HepG2 (cell line): ENCODE results near the gene KIF1B. TPM values are rescaled to one million over a fixed set of nuclear protein-coding genes. Genes with fewer than 3 reads are reported as not detected.

Source experiments
- ATAC-seq: fragments of 200-7000 bp; cut with Tn5 transposase; 3 replicates; pipeline ENCODE4 v1.9.1; 2020; ENCODE audit warnings: mild to moderate bottlenecking, moderate library complexity
- BruUV-seq: library from RNA; stranded (reverse); fragments of 400-500 nt; replicated peaks from 2 replicates; lab custom pipeline; 2021; lab: Mats Ljungman, UMichigan
- CTCF ChIA-PET: fragments of 300-600 bp; formaldehyde crosslinking; extraction: SDS; loops from one replicate; lab custom pipeline; 2021; ENCODE audit warnings: low total read pairs, inconsistent platforms, low intra/inter-chr PET ratio; lab: Yijun Ruan, JAX
- POLR2A ChIA-PET: fragments of 350-600 bp; sonication (Branson Sonifier 250); formaldehyde crosslinking; loops from one replicate; lab custom pipeline; 2020; ENCODE audit warnings: antibody characterized with exemption, inconsistent platforms; lab: Yijun Ruan, JAX
- DNase-seq: peaks from one replicate; pipeline ENCODE4 v3.0.0-alpha.2; 2015; ENCODE audit warnings: low spot score
- FAIRE-seq: peaks from 3 replicates; lab custom pipeline; 2011; peaks lifted over from hg19 to GRCh38; lab: Jason Lieb, UNC
- H2AFZ ChIP-seq: one replicate; pipeline ENCODE4 v1.6.1; 2011; ENCODE audit warnings: low read length, inconsistent platforms
- H3K27ac ChIP-seq: fragments of 300-600 bp; 3 replicates; pipeline ENCODE4 v1.8.0; 2011; ENCODE audit warnings: mixed run types, mild to moderate bottlenecking, mixed read lengths, low read length, inconsistent platforms; ENCODE audit not compliant: insufficient read depth; ENCODE audit errors: extremely low read length
- H3K27me3 ChIP-seq, 2 experiments: fragments of 200-600 bp in 1 of 2; 2 replicates in 1 of 2; 3 replicates in 1 of 2; pipeline versions ENCODE4 v1.6.0 to v1.8.0; 2011; ENCODE audit warnings: low read length in 2 of 2, mild to moderate bottlenecking in 2 of 2, moderate library complexity in 2 of 2, inconsistent platforms in 1 of 2; ENCODE audit not compliant: insufficient read depth in 2 of 2, control insufficient read depth in 1 of 2
- H3K36me3 ChIP-seq, 2 experiments: fragments of 200-600 bp in 1 of 2; replicated peaks in 1 of 2; 2 replicates in 1 of 2; 3 replicates in 1 of 2; pipeline versions ENCODE4 v1.5.1 to v1.8.0; 2011; ENCODE audit warnings: low read length in 2 of 2, inconsistent platforms in 1 of 2; ENCODE audit not compliant: insufficient read depth in 2 of 2, control insufficient read depth in 1 of 2
- H3K4me1 ChIP-seq: 2 replicates; pipeline ENCODE4 v1.5.1; 2012; ENCODE audit warnings: low read length, inconsistent platforms; ENCODE audit not compliant: insufficient read depth
- H3K4me2 ChIP-seq: 2 replicates; pipeline ENCODE4 v1.6.0; 2011; ENCODE audit warnings: low read depth, low read length, inconsistent platforms
- H3K4me3 ChIP-seq, 3 experiments: fragments of 200-600 bp in 1 of 3; sonication (generic), shearing (Covaris generic) in 1 of 3; replicated peaks in 1 of 3; 2 replicates each; pipeline ENCODE4 v1.5.1; 2011 to 2016; ENCODE audit warnings: low read length in 3 of 3, inconsistent platforms in 2 of 3, low read depth in 2 of 3, mild to moderate bottlenecking in 2 of 3, control low read depth in 1 of 3, mixed read lengths in 1 of 3; ENCODE audit not compliant: insufficient read depth in 1 of 3
- H3K79me2 ChIP-seq: one replicate; pipeline ENCODE4 v1.6.1; 2011; ENCODE audit warnings: low read length, inconsistent platforms; ENCODE audit not compliant: insufficient read depth
- H3K9ac ChIP-seq: 2 replicates; pipeline ENCODE4 v1.6.0; 2011; ENCODE audit warnings: mild to moderate bottlenecking, low read depth, low read length, inconsistent platforms; ENCODE audit not compliant: insufficient read depth
- H3K9me3 ChIP-seq: 2 replicates; pipeline ENCODE4 v1.5.1; 2012; ENCODE audit warnings: mild to moderate bottlenecking, low read length
- H4K20me1 ChIP-seq: 2 replicates; pipeline ENCODE4 v1.6.0; 2011; ENCODE audit warnings: inconsistent platforms, mild to moderate bottlenecking, low read length, moderate library complexity; ENCODE audit not compliant: insufficient read depth
- ARID5B ChIP-seq: IDR thresholded peaks from 2 replicates; pipeline ENCODE4 v1.4.0; 2020; ENCODE audit warnings: mild to moderate bottlenecking, missing genetic modification reagents
- RFX5 ChIP-seq: IDR thresholded peaks from 2 replicates; pipeline ENCODE4 v1.6.1; 2011; ENCODE audit warnings: low read depth, low read length, improper control_type of control experiment
- SALL1 ChIP-seq: sonication (generic); formaldehyde crosslinking; IDR thresholded peaks from 2 replicates; pipeline ENCODE4 v1.8.0; 2022; ENCODE audit warnings: mild to moderate bottlenecking, missing genetic modification reagents
- SIX4 ChIP-seq: sonication (generic); formaldehyde crosslinking; IDR thresholded peaks from 2 replicates; pipeline ENCODE4 v1.4.0; 2020; ENCODE audit warnings: missing genetic modification reagents
- SRSF4 ChIP-seq: fragments of 200-400 bp; formaldehyde crosslinking; IDR thresholded peaks from one replicate; pipeline ENCODE4 v1.6.1; 2018; ENCODE audit warnings: mild to moderate bottlenecking, low read depth, low read length, moderate library complexity; ENCODE audit not compliant: poor library complexity, severe bottlenecking
- TCF7 ChIP-seq: sonication (generic); IDR thresholded peaks from 2 replicates; pipeline ENCODE4 v1.6.1; 2016; ENCODE audit warnings: antibody characterized with exemption, low read depth
- TEAD3 ChIP-seq: optimal IDR thresholded peaks from 2 replicates; pipeline ENCODE3; 2016; ENCODE audit warnings: borderline replicate concordance
- ZBTB33 ChIP-seq: sonication (generic); formaldehyde crosslinking; IDR thresholded peaks from 2 replicates; pipeline ENCODE4 v1.4.0; 2020; ENCODE audit warnings: missing genetic modification reagents
- ZNF770 ChIP-seq: sonication (generic); formaldehyde crosslinking; IDR thresholded peaks from 2 replicates; pipeline ENCODE4 v1.5.0; 2020; ENCODE audit warnings: mild to moderate bottlenecking, missing genetic modification reagents
- WGBS: methylation state at CpG from one replicate; pipeline ENCODE4 v1.1.6; 2017; ENCODE audit warnings: low lambda C conversion rate; 5-methylcytosine and 5-hydroxymethylcytosine counted together
- in situ Hi-C: cut with HindIII; loops from 2 replicates; pipeline ENCODE4 v1.10.0; 2017; ENCODE audit warnings: low pct_unique_long_range_greater_than_20kb; ENCODE audit not compliant: extremely low pct_ligation_motif_present
- intact Hi-C: fragments of 100-400 bp; cut with micrococcal nuclease; formaldehyde crosslinking; loops from one replicate; pipeline ENCODE4 v1.10.0; 2022; ENCODE audit not compliant: unreplicated experiment
- polyA plus RNA-seq, 8 experiments: library from polyadenylated mRNA; depleted of rRNA in 3 of 8; stranded (reverse) in 7 of 8; unstranded in 1 of 8; fragments of >200 nt; fragmentation: Illumina TruSeq in 4 of 8; extraction: Trizol in 4 of 8; gene quantifications; 2 replicates each; pipeline versions ENCODE4 v1.2.1 to v1.2.3, GENCODE V29; 2011 to 2016; ENCODE audit warnings: low read depth in 4 of 8, missing spikeins in 1 of 8, mixed read lengths in 1 of 8; ENCODE audit not compliant: insufficient read depth in 1 of 8
- total RNA-seq, 5 experiments: library from RNA; depleted of rRNA; stranded (reverse); fragments of >200 nt; fragmentation: Illumina TruSeq; extraction: Trizol; gene quantifications; 2 replicates each; pipeline ENCODE4 v1.2.3, GENCODE V29; 2016; ENCODE audit warnings: low read depth in 1 of 5

KIF1B gene
- total and polyA plus RNA-seq, 2 of the 13 experiments (the other 11 are each of a cell fraction or from before 2014, with no cell fraction given) = 26.7 to 32.5 TPM

GRCh38 chr1:10193288-10193687 is 17.1 kb upstream of the KIF1B start:
- ATAC-seq = no peak; the same call in 2 of the 3 replicates
- H3K9ac ChIP-seq = no peak overlapping the region
- FAIRE-seq = no peak
- 59% methylated on average over 6 of the region's 6 CpGs for WGBS
- H3K27ac ChIP-seq = no peak overlapping the region
- intact Hi-C loops = no loop called here
- H3K79me2 ChIP-seq = no peaks in the 10 kb centered on the region
- H3K4me2 ChIP-seq = no peak overlapping the region
- BruUV-seq = no TSS peak
- no peaks in the 10 kb centered on the region for H3K36me3 ChIP-seq
- in situ Hi-C loops = no loop called here
- no peak overlapping the region for H3K4me3 ChIP-seq
- POLR2A ChIA-PET = interaction anchor here (1.2 kb wide), 1 partner anchor 17 kb away, joined by 3 read pairs; the partner anchor contains the start of gene KIF1B
- no peaks in the 10 kb centered on the region for H4K20me1 ChIP-seq
- no peaks in the 10 kb centered on the region for H3K27me3 ChIP-seq
- no peak overlapping the region for H2AFZ ChIP-seq
- no peaks in the 10 kb centered on the region for H3K9me3 ChIP-seq
- H3K4me1 ChIP-seq = peaks cover 41% of the 10 kb centered on the region
- no peak for TF ChIP-seq SRSF4
- TF ChIP-seq RFX5 = no peak
- no peak for DNase-seq
- CTCF ChIA-PET = no interaction called here

GRCh38 chr1:10195570-10195969 is 14.8 kb upstream of the KIF1B start:
- ATAC-seq = peak; percentile 58
- intact Hi-C loops = no loop called here
- TF ChIP-seq TCF7 = no peak
- 0 out of 2 replicates have a peak, but pooled peaks have one; percentile 24 for TF ChIP-seq ARID5B (CRISPR knock-in tag)
- peak; percentile 54; the same call in 1 of the 2 replicates for TF ChIP-seq ZBTB33
- TF ChIP-seq ZNF770 (CRISPR knock-in tag) = peak; percentile 69
- TF ChIP-seq SIX4 = no peak
- peak; percentile 86 for TF ChIP-seq TEAD3
- 0 out of 2 replicates have a peak, but pooled peaks have one; percentile 14 for TF ChIP-seq SALL1 (CRISPR knock-in tag)

More at GRCh38 chr1:10195570-10195969, 14.8 kb upstream of the KIF1B start:
- no peak overlapping the region for H2AFZ ChIP-seq
- H3K27ac ChIP-seq = no peak overlapping the region
- H3K4me3 ChIP-seq = no peak overlapping the region
- 16% methylated on average over 6 of the region's 6 CpGs for WGBS
- no peak for FAIRE-seq
- no TSS peak for BruUV-seq
- H3K9ac ChIP-seq = no peak overlapping the region
- ChIA-PET CTCF (no interaction called here), POLR2A (interaction anchor here (0.9 kb wide), 1 partner anchor 16 kb away, joined by 3 read pairs; no protein-coding TSS in a partner anchor)
- no peaks in the 10 kb centered on the region for H3K27me3 ChIP-seq
- 0 out of 2 replicates have a peak overlapping the region, but pooled peaks have one; percentile 21 for H3K4me2 ChIP-seq
- DNase-seq = peak; percentile 49
- no peaks in the 10 kb centered on the region for H3K9me3 ChIP-seq
- H4K20me1 ChIP-seq = no peaks in the 10 kb centered on the region
- H3K36me3 ChIP-seq = no peaks in the 10 kb centered on the region
- no peaks in the 10 kb centered on the region for H3K79me2 ChIP-seq
- H3K4me1 ChIP-seq = peaks cover 41% of the 10 kb centered on the region
- in situ Hi-C loops = no loop called here
